Neural progenitor cell (in vitro differentiated cells): ENCODE measurements around the gene AGAP3. TPM values are rescaled to one million over a fixed set of nuclear protein-coding genes. Genes with fewer than 3 reads are reported as not detected.

Source experiments
- DNase-seq: peaks from one replicate; pipeline ENCODE4 v3.0.0-alpha.2; 2016; ENCODE audit warnings: low spot score
- H2AFZ ChIP-seq: fragments of 200-600 bp; sonication (generic); replicated peaks from 2 replicates; pipeline ENCODE4 v1.6.1; 2016; ENCODE audit warnings: antibody characterized with exemption
- H3F3A ChIP-seq: fragments of 200-600 bp; sonication (generic); 2 replicates; pipeline ENCODE4 v1.6.1; 2016; ENCODE audit warnings: antibody characterized with exemption, low read depth
- H3K27ac ChIP-seq: fragments of 200-600 bp; sonication (generic); 2 replicates; pipeline ENCODE4 v1.5.1; 2016; ENCODE audit warnings: mild to moderate bottlenecking
- H3K27me3 ChIP-seq: fragments of 200-600 bp; sonication (generic); 2 replicates; pipeline ENCODE4 v1.6.1; 2016; ENCODE audit warnings: mild to moderate bottlenecking, moderate library complexity
- H3K36me3 ChIP-seq: fragments of 200-600 bp; sonication (generic); 2 replicates; pipeline ENCODE4 v1.5.1; 2016
- H3K4me1 ChIP-seq: fragments of 200-600 bp; sonication (generic); 2 replicates; pipeline ENCODE4 v1.6.1; 2016; ENCODE audit warnings: mixed run types
- H3K4me2 ChIP-seq: fragments of 200-600 bp; sonication (generic); 2 replicates; pipeline ENCODE4 v1.6.1; 2016
- H3K4me3 ChIP-seq: fragments of 200-600 bp; sonication (generic); 2 replicates; pipeline ENCODE4 v1.5.1; 2016
- H3K79me2 ChIP-seq: fragments of 200-600 bp; sonication (generic); 2 replicates; pipeline ENCODE4 v1.6.1; 2016; ENCODE audit warnings: low read depth
- H3K9ac ChIP-seq: fragments of 200-600 bp; sonication (generic); 2 replicates; pipeline ENCODE4 v1.6.1; 2016
- H3K9me3 ChIP-seq: fragments of 200-600 bp; sonication (generic); 2 replicates; pipeline ENCODE4 v1.5.1; 2016; ENCODE audit warnings: low read depth
- H4K20me1 ChIP-seq: fragments of 200-600 bp; sonication (generic); 2 replicates; pipeline ENCODE4 v1.6.1; 2016; ENCODE audit warnings: low read depth
- H3K27ac Mint-ChIP-seq: 3 replicates; pipeline ENCODE4 v1.8.0; 2021; ENCODE audit warnings: mixed read lengths
- H3K27me3 Mint-ChIP-seq: 2 replicates; pipeline ENCODE4 v1.8.0; 2022; ENCODE audit warnings: low read depth, mild to moderate bottlenecking, inconsistent platforms, moderate library complexity, mixed read lengths; ENCODE audit not compliant: insufficient read depth
- H3K36me3 Mint-ChIP-seq: 3 replicates; pipeline ENCODE4 v1.8.0; 2021; ENCODE audit warnings: mixed read lengths
- H3K4me1 Mint-ChIP-seq: 3 replicates; pipeline ENCODE4 v1.8.0; 2021; ENCODE audit warnings: mixed read lengths
- H3K4me3 Mint-ChIP-seq: 3 replicates; pipeline ENCODE4 v1.8.0; 2021; ENCODE audit warnings: mild to moderate bottlenecking, moderate library complexity, mixed read lengths
- H3K9me3 Mint-ChIP-seq: 3 replicates; pipeline ENCODE4 v1.8.0; 2020; ENCODE audit warnings: mixed read lengths
- CTCF ChIP-seq: fragments of 200-600 bp; sonication (generic); IDR thresholded peaks from 2 replicates; pipeline ENCODE4 v1.5.1; 2017; ENCODE audit warnings: antibody characterized with exemption, mild to moderate bottlenecking
- EZH2 ChIP-seq: fragments of 200-600 bp; sonication (generic); IDR thresholded peaks from 2 replicates; pipeline ENCODE4 v1.6.1; 2017; ENCODE audit warnings: antibody characterized with exemption, mild to moderate bottlenecking, moderate library complexity
- EZH2phosphoT487 ChIP-seq: fragments of 200-600 bp; sonication (generic); IDR thresholded peaks from 2 replicates; pipeline ENCODE4 v1.6.1; 2017; ENCODE audit warnings: antibody characterized with exemption
- total RNA-seq: library from RNA; depleted of rRNA; stranded (reverse); fragments of >200 nt; gene quantifications from 2 replicates; pipeline ENCODE4 v1.2.3, GENCODE V29; 2015; ENCODE audit warnings: low replicate concordance

AGAP3 gene
- total RNA-seq, 1 donor from 2014 or later: 38.9 TPM

GRCh38 chr7:151081170-151082101 lies 4.8 kb upstream of the AGAP3 start:
- H3K4me1 ChIP-seq: peaks cover 38% of the 10 kb centered on the region
- H3F3A ChIP-seq: peaks cover 64% of the 10 kb centered on the region
- DNase-seq: peak; percentile 58
- H3K79me2 ChIP-seq: peaks cover 26% of the 10 kb centered on the region
- H3K4me3 ChIP-seq: peak overlapping the region; percentile 96
- no peak overlapping the region for H3K9ac ChIP-seq
- Mint-ChIP-seq H3K9me3 (no peaks in the 10 kb centered on the region), H3K36me3 (peaks cover 4% of the 10 kb centered on the region), H3K4me1 (peaks cover 37% of the 10 kb centered on the region), H3K27ac (no peak overlapping the region), H3K4me3 (peak overlapping the region; percentile 92), H3K27me3 (peaks cover 18% of the 10 kb centered on the region)
- H3K27me3 ChIP-seq: peaks cover 10% of the 10 kb centered on the region
- peak overlapping the region; percentile 93 for H3K4me2 ChIP-seq
- no peaks in the 10 kb centered on the region for H3K9me3 ChIP-seq
- TF ChIP-seq CTCF (no peak), EZH2phosphoT487 (no peak), EZH2 (no peak)
- no peaks in the 10 kb centered on the region for H3K36me3 ChIP-seq
- no peak overlapping the region for H2AFZ ChIP-seq
- H4K20me1 ChIP-seq: peaks cover 28% of the 10 kb centered on the region
- no peak overlapping the region for H3K27ac ChIP-seq

DNA sequence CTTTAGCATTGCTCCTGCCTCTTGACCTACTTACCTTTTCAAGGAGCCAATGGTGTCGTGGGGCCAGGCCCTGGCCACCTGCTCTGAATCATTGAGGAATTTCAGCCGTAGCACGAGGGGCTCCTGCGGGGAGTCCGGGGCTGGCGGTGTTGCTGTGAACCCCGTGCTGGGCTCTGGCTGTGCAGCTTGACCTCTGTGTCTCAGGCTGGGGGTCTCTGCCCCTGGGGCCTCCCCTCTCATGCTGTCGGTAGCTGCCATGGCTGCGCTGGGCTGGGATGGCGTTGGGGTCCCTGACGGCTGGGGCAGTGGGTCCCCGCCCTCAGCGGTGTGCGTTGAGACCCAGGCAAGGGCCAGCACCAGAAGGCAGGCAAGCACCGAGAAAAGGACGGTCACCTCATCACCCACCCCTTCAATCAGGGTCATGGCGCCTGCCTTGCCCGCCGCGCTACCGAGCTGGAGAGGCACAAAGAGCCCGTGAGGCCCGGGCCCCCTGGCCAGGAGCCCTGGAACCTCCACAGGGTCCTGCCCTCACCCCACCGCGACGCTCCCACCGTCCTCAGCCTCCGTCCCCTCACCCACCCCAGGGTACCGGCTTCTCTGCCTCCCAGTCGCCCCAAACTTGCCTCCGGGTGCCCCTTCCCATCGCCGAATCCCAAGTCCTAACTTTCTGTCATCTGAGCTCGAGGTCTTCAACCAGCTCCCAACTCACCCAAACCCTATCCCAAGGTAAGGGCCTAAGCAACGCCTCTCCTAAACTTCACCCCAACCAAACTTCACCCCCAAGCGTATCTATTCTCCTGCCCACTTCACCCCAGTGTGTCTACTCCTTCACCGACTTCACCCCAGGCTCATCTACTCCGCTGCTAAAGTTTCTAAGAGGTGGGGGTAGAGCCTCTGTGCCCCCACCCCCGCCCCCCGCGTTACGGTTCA lies 3.9 kb upstream of the AGAP3 start:
- Histone ChIP-seq H3F3A (peaks cover 65% of the 10 kb centered on the region), H3K4me2 (peak overlapping the region; percentile 86), H4K20me1 (peaks cover 34% of the 10 kb centered on the region), H3K27ac (no peak overlapping the region), H3K27me3 (peaks cover 10% of the 10 kb centered on the region), H3K4me3 (peak overlapping the region; percentile 96), H2AFZ (no peak overlapping the region), H3K9ac (peak overlapping the region; percentile 36), H3K36me3 (no peaks in the 10 kb centered on the region), H3K79me2 (peaks cover 33% of the 10 kb centered on the region), H3K4me1 (peaks cover 38% of the 10 kb centered on the region), H3K9me3 (no peaks in the 10 kb centered on the region)
- peaks cover 37% of the 10 kb centered on the region for H3K4me1 Mint-ChIP-seq
- H3K4me3 Mint-ChIP-seq: peak overlapping the region; percentile 88
- peaks cover 4% of the 10 kb centered on the region for H3K36me3 Mint-ChIP-seq
- H3K9me3 Mint-ChIP-seq: no peaks in the 10 kb centered on the region
- H3K27ac Mint-ChIP-seq: no peak overlapping the region
- no peak for DNase-seq
- H3K27me3 Mint-ChIP-seq: peaks cover 18% of the 10 kb centered on the region
- TF ChIP-seq CTCF (no peak), EZH2phosphoT487 (no peak), EZH2 (no peak)

- Histone ChIP-seq H3K79me2 (peaks cover 41% of the 10 kb centered on the region), H3K9me3 (no peaks in the 10 kb centered on the region), H3K4me2 (peak within 1 kb of the TSS; percentile 86), H3K27me3 (peaks cover 18% of the 10 kb centered on the region), H3K4me1 (peaks cover 44% of the 10 kb centered on the region), H4K20me1 (peaks cover 37% of the 10 kb centered on the region), H3K9ac (peak within 1 kb of the TSS; percentile 36), H3K27ac (no peak within 1 kb of the TSS), H2AFZ (peak within 1 kb of the TSS; percentile 74), H3F3A (peaks cover 66% of the 10 kb centered on the region), H3K36me3 (no peaks in the 10 kb centered on the region), H3K4me3 (peak within 1 kb of the TSS; percentile 96)
- Mint-ChIP-seq H3K4me3 (peak within 1 kb of the TSS; percentile 93), H3K9me3 (no peaks in the 10 kb centered on the region), H3K27ac (no peak within 1 kb of the TSS), H3K4me1 (peaks cover 37% of the 10 kb centered on the region), H3K36me3 (peaks cover 4% of the 10 kb centered on the region), H3K27me3 (peaks cover 18% of the 10 kb centered on the region)
- peak; percentile 84 for DNase-seq
- TF ChIP-seq EZH2 (no peak), CTCF (no peak), EZH2phosphoT487 (no peak)
These were observed 3.0 kb upstream of the AGAP3 start, which contains the start of gene TMUB1 for GRCh38 chr7:151083071-151083823. TMUB1 (minus strand) TSS chr7:151083493; CDS start chr7:151082563, 930 bp downstream.
